ENCODE results near the gene ITPR1. TPM values are rescaled to one million over a fixed set of nuclear protein-coding genes. Genes with fewer than 3 reads are reported as not detected.
A peak's percentile ranks its signal among the peaks of the same experiment; 100 is the strongest.

ITPR1 gene
- total and polyA plus RNA-seq, 2 donors = 57.3 to 240 TPM

GRCh38 chr3:4763604-4764247, 270.6 kb downstream of the ITPR1 start:
- 98% methylated on average over 21 of the region's 21 CpGs for WGBS
- no peak for DNase-seq (ENCODE audit: extremely low spot score)
- Histone ChIP-seq H3K36me3 (ENCODE audit: insufficient read depth) (no peaks in the 10 kb centered on the region), H3K4me3 (ENCODE audit: low read depth, low read length) (no peak overlapping the region), H3K27ac (ENCODE audit: low read depth) (no peak overlapping the region), H3K4me1 (ENCODE audit: insufficient read depth) (no peaks in the 10 kb centered on the region)

DNA sequence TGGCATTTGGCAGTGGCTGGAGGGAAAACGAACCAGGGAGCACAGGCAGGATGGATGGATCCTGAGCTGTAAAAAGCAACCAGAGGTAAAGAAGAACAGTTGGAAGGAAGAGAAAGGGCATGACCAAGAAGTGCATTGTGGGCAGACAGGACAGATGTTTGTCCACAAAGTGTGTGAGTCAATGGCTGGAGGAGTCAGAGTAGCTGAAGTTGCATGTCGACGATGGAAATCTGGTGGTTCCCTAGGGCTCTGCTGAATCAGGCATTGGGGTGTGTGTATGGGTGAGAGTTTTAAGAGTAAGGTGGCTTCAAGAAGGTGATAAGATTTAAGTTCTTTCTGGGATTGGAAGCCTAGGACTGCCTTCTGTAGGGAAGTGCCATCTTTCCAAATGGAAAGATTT, 272.1 kb downstream of the ITPR1 start:
- no peak for DNase-seq (ENCODE audit: extremely low spot score)
- H3K36me3 ChIP-seq (ENCODE audit: insufficient read depth) = no peaks in the 10 kb centered on the region
- WGBS = 93% methylated on average over 3 of the region's 3 CpGs

GRCh38 chr3:4766263-4766662, 273.1 kb downstream of the ITPR1 start:
- no peak for DNase-seq (ENCODE audit: extremely low spot score)

More for the DNA sequence above, 272.1 kb downstream of the ITPR1 start:
- no peaks in the 10 kb centered on the region for H3K4me1 ChIP-seq (ENCODE audit: insufficient read depth)
- H3K4me3 ChIP-seq (ENCODE audit: low read depth, low read length) = no peak overlapping the region
- no peak overlapping the region for H3K27ac ChIP-seq (ENCODE audit: low read depth)

GRCh38 chr3:4766716-4767499, 273.8 kb downstream of the ITPR1 start:
- Histone ChIP-seq H3K36me3 (ENCODE audit: insufficient read depth) (no peaks in the 10 kb centered on the region), H3K4me3 (ENCODE audit: low read depth, low read length) (no peak overlapping the region), H3K4me1 (ENCODE audit: insufficient read depth) (no peaks in the 10 kb centered on the region), H3K27ac (ENCODE audit: low read depth) (no peak overlapping the region)
- DNase-seq (ENCODE audit: extremely low spot score) = no peak
- 73% methylated on average over 6 of the region's 6 CpGs for WGBS

More at GRCh38 chr3:4766263-4766662, 273.1 kb downstream of the ITPR1 start:
- Histone ChIP-seq H3K4me1 (ENCODE audit: insufficient read depth) (no peaks in the 10 kb centered on the region), H3K36me3 (ENCODE audit: insufficient read depth) (no peaks in the 10 kb centered on the region), H3K4me3 (ENCODE audit: low read depth, low read length) (no peak overlapping the region), H3K27ac (ENCODE audit: low read depth) (no peak overlapping the region)
- 97% methylated on average over 4 of the region's 4 CpGs for WGBS

DNA sequence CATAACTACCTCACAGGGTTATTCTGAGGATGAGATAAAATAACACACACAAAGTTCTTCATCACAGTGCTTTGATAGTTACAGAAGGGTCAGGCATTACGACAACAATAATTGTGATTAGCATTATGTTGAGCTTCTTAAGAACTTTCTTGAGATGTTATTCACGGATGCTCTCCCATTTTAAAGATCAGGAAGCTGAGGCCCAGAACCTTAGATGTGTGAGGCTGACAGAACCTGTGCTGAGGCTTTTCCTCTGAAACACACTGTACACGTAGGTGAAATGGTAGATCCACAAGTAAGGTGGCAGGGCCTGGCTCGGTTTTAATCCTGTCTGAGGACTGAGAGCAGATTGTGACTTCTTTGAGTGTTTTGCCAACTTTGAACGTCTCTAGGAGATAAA, 274.9 kb downstream of the ITPR1 start:
- H3K4me3 ChIP-seq (ENCODE audit: low read depth, low read length) = no peak overlapping the region
- WGBS = 92% methylated on average over 5 of the region's 5 CpGs
- H3K27ac ChIP-seq (ENCODE audit: low read depth) = no peak overlapping the region
- no peaks in the 10 kb centered on the region for H3K36me3 ChIP-seq (ENCODE audit: insufficient read depth)
- no peaks in the 10 kb centered on the region for H3K4me1 ChIP-seq (ENCODE audit: insufficient read depth)
- DNase-seq (ENCODE audit: extremely low spot score) = no peak

GRCh38 chr3:4768521-4768920, 275.4 kb downstream of the ITPR1 start:
- no peaks in the 10 kb centered on the region for H3K36me3 ChIP-seq (ENCODE audit: insufficient read depth)
- H3K27ac ChIP-seq (ENCODE audit: low read depth) = no peak overlapping the region
- DNase-seq (ENCODE audit: extremely low spot score) = no peak
- H3K4me3 ChIP-seq (ENCODE audit: low read depth, low read length) = no peak overlapping the region
- no peaks in the 10 kb centered on the region for H3K4me1 ChIP-seq (ENCODE audit: insufficient read depth)
- WGBS = 96% methylated on average over 12 of the region's 12 CpGs

- DNase-seq (ENCODE audit: extremely low spot score) = no peak
- no peak overlapping the region for H3K27ac ChIP-seq (ENCODE audit: low read depth)
- H3K36me3 ChIP-seq (ENCODE audit: insufficient read depth) = no peaks in the 10 kb centered on the region
- no peaks in the 10 kb centered on the region for H3K4me1 ChIP-seq (ENCODE audit: insufficient read depth)
- 89% methylated on average over 5 of the region's 5 CpGs for WGBS
- H3K4me3 ChIP-seq (ENCODE audit: low read depth, low read length) = no peak overlapping the region
Measured at GRCh38 chr3:4770561-4770960, 277.4 kb downstream of the ITPR1 start.

DNA sequence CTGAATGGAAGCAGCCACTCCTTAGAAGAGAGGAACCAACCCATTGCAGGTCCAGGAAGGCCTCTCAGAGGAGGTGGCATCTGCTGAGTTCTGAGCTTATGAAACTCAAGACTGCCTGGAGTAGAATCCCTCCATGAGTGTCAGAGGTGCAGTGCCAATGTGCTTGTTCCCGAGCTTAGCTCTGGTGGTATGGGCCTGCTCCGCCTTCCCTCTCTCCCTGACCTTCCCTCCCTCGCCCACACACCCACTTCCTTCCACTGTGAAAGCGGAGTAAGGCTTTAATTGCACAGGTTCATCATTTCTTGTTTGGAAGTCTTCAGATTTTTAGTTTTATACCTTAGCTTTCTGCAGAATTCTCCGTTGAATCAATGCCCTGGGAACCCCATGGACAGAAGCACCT, 278.1 kb downstream of the ITPR1 start:
- H3K4me1 ChIP-seq (ENCODE audit: insufficient read depth) = no peaks in the 10 kb centered on the region
- WGBS = 83% methylated on average over 5 of the region's 5 CpGs
- DNase-seq (ENCODE audit: extremely low spot score) = no peak
- H3K27ac ChIP-seq (ENCODE audit: low read depth) = no peak overlapping the region
- H3K4me3 ChIP-seq (ENCODE audit: low read depth, low read length) = no peak overlapping the region
- H3K36me3 ChIP-seq (ENCODE audit: insufficient read depth) = no peaks in the 10 kb centered on the region

DNA sequence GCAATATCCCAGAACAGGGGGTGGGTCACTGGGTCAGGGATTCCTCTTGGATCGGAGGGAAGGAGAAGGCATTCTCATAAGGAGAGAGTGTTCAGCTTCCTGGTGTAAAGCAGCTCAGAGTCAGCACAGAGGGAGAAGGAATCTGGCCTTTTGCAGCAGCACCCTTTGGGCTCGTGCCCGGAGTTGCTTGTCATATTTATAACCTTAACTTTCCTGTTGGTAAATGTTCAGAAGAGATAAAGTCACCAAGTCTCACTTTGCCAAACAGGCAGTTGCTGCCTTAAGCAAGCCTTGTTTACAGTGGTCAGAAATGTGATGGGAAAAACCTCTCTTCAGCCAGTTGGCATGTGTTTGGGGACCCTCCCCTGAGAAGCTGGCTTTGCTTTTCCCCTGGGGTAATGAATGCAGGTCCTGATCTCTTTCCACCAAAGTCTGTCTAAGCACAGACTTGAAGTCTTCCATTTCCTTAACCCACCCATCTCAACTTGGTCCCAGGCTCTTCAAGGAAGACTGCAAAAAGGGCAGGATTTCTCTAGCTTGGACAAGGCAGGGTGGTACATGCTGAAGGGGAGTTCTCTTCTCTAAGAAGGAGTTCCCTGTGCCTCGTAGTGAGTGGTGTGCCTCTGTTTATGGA, 279.1 kb downstream of the ITPR1 start:
- 9% methylated on average over 4 of the region's 4 CpGs for WGBS
- H3K4me3 ChIP-seq (ENCODE audit: low read depth, low read length) = no peak overlapping the region

DNA sequence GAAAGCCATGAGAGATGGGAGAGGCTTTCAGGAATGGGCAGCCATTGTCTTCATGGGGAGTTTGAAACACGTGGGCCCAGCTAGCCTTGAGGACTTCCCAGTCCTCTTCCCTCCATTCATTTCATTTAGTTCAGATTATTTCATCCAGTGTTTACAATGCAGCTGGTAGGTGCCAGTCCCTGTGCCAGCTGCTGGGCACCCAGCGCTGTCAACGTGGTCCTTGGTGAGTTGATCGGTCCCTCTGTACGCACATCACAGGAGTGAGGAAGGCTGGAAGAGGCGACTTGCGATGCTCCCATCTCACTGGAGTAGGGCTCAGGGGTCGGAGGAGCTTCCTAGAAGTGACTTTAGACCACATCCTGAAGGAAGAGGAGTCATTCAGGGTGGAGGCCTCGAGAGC, 279.7 kb downstream of the ITPR1 start:
- Histone ChIP-seq H3K27ac (ENCODE audit: low read depth) (peak overlapping the region; percentile 90), H3K36me3 (ENCODE audit: insufficient read depth) (peaks cover 2% of the 10 kb centered on the region), H3K4me3 (ENCODE audit: low read depth, low read length) (no peak overlapping the region), H3K4me1 (ENCODE audit: insufficient read depth) (no peaks in the 10 kb centered on the region)
- DNase-seq (ENCODE audit: extremely low spot score) = no peak
- 90% methylated on average over 9 of the region's 9 CpGs for WGBS

More for the DNA sequence above, 279.1 kb downstream of the ITPR1 start:
- Histone ChIP-seq H3K27ac (ENCODE audit: low read depth) (peak overlapping the region; percentile 90), H3K4me1 (ENCODE audit: insufficient read depth) (no peaks in the 10 kb centered on the region), H3K36me3 (ENCODE audit: insufficient read depth) (peaks cover 2% of the 10 kb centered on the region)
- peak; percentile 74 for DNase-seq (ENCODE audit: extremely low spot score)

GRCh38 chr3:4773583-4773982, 280.4 kb downstream of the ITPR1 start:
- H3K4me3 ChIP-seq (ENCODE audit: low read depth, low read length) = no peak overlapping the region
- H3K4me1 ChIP-seq (ENCODE audit: insufficient read depth) = no peaks in the 10 kb centered on the region
- peaks cover 2% of the 10 kb centered on the region for H3K36me3 ChIP-seq (ENCODE audit: insufficient read depth)
- WGBS = 90% methylated on average over 2 of the region's 2 CpGs
- H3K27ac ChIP-seq (ENCODE audit: low read depth) = no peak overlapping the region
- DNase-seq (ENCODE audit: extremely low spot score) = no peak

GRCh38 chr3:4774531-4774930, 281.4 kb downstream of the ITPR1 start:
- 92% methylated on average over 3 of the region's 3 CpGs for WGBS
- H3K36me3 ChIP-seq (ENCODE audit: insufficient read depth) = peaks cover 2% of the 10 kb centered on the region
- no peak overlapping the region for H3K27ac ChIP-seq (ENCODE audit: low read depth)
- H3K4me3 ChIP-seq (ENCODE audit: low read depth, low read length) = no peak overlapping the region
- H3K4me1 ChIP-seq (ENCODE audit: insufficient read depth) = no peaks in the 10 kb centered on the region
- no peak for DNase-seq (ENCODE audit: extremely low spot score)

DNA sequence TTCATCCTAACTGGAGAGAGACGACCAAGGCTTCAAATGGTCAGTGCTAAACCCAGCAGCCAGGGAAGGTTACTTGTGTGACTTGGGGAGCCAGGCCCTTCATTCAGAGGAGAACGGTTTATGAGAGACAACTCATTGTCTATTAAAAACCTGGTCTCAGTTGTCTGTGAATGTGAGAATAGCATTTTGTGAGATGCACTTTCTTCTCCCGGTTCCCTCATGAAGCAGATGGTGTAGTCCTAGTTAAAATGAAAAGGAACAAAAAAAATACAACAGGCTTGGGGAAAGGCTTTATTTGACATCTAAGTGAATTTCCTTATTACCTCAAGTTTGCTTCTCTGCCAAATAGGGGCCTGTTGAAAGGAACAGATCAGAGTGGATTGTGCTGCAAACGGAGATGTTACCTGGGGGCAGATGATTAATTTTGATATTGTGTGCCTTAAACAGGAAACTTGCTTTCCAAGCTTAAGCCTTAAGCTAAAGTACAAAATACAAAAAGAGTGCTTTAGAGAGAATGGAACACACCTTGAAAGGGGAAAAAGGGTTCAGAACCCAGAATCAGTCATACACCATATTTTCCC, 283.3 kb downstream of the ITPR1 start:
- WGBS = 80% methylated on average over 4 of the region's 4 CpGs
- Histone ChIP-seq H3K36me3 (ENCODE audit: insufficient read depth) (peaks cover 2% of the 10 kb centered on the region), H3K27ac (ENCODE audit: low read depth) (no peak overlapping the region), H3K4me3 (ENCODE audit: low read depth, low read length) (no peak overlapping the region), H3K4me1 (ENCODE audit: insufficient read depth) (peaks cover 1% of the 10 kb centered on the region)
- no peak for DNase-seq (ENCODE audit: extremely low spot score)
